ENCODE data around the gene CYP1B1. TPM values are rescaled to one million over a fixed set of nuclear protein-coding genes. Genes with fewer than 3 reads are reported as not detected.

The CYP1B1 gene
- total RNA-seq, 2 experiments from 2014 or later, result 3.3 to 4.3 TPM

DNA sequence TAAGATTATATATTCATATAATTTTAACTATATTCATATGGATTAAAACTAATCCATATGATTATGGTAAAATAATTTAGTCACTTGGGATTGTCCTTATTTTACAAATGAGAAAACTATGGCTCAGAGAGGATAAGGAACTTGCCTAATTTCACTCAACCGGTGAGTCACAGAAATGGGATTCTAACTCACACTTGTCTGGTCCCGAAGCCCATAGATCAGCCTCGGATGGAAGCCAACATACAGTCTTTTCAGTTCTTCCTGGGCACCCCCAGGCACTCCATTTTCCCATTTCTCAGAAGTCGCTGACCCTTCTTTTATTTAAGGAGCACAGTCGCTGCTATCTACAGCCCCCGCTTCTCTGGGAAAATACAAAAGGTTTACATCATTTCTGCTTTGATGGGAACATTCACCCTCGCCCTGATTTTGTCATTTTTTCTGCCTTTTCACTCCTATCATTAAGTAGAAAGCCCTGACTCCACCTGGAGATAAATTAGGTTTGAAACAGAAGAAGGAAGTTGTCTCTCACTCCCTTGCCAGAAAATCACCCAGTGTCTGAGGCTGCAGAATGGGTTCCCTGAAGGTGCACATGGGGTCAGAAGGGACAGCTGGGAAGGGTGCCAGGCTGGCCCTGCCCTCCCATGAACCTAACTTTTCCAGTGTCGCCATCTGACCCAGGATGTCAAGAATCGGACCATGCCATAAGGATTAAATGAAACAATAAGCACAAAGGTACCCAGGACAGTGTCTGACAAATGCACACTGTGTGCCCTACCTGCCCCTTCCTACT lies 36.6 kb downstream of the CYP1B1 start:
- intact Hi-C loops (cut with micrococcal nuclease), result loop anchor here (2.0 kb wide), 1 partner anchor 67 kb away; no protein-coding TSS in a partner anchor
- Mint-ChIP-seq H3K4me1 (ENCODE audit: low read depth) (peaks cover 29% of the 10 kb centered on the region), H3K4me3 (no peak overlapping the region), H3K27ac (no peak overlapping the region), H3K9me3 (no peaks in the 10 kb centered on the region), H3K27me3 (peaks cover 46% of the 10 kb centered on the region), H3K36me3 (no peaks in the 10 kb centered on the region)
- ChIA-PET CTCF (interaction anchor here (3.4 kb wide), 1 partner anchor 38 kb away, joined by 27 read pairs; the partner anchor contains the start of gene CYP1B1), POLR2A (no interaction called here)
- DNase-seq, result no peak

DNA sequence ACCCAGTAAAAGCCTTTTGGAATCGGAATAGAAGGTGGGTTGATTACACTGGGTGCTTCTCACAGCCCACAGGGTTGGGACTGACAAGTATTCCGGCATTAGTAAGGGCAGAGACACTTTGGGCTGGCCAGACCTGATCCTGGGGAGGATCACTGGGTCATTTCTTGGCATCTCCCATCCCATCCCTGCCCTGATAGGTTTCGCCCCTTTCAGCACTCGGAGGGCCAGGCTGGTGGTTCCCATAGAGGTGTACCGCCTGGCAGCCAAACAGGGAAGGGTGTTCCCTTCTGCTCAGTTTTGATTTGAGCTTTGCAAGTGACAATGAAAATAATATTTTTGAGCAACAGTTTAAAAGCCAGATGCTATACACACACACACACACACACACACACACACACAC lies 37.3 kb downstream of the CYP1B1 start:
- DNase-seq, result no peak
- no peaks in the 10 kb centered on the region for H3K9me3 Mint-ChIP-seq
- H3K4me1 Mint-ChIP-seq (ENCODE audit: low read depth), result peaks cover 29% of the 10 kb centered on the region
- H3K4me3 Mint-ChIP-seq, result peak overlapping the region; percentile 59
- no peaks in the 10 kb centered on the region for H3K36me3 Mint-ChIP-seq
- ChIA-PET CTCF (interaction anchor here (0.7 to 3.4 kb wide), 7 partner anchors 31 to 236 kb away, joined by 3 to 27 read pairs (median 4); partner anchors contain the start of gene CYP1B1), POLR2A (interaction anchor here (1.4 to 2.1 kb wide), 3 partner anchors 38 to 144 kb away, joined by 3 to 23 read pairs (median 3); partner anchors contain the start of gene CYP1B1)
- intact Hi-C loops (cut with micrococcal nuclease), result loop anchor here (2.0 kb wide), 1 partner anchor 68 kb away; no protein-coding TSS in a partner anchor
- H3K27ac Mint-ChIP-seq, result no peak overlapping the region
- peaks cover 46% of the 10 kb centered on the region for H3K27me3 Mint-ChIP-seq

DNA sequence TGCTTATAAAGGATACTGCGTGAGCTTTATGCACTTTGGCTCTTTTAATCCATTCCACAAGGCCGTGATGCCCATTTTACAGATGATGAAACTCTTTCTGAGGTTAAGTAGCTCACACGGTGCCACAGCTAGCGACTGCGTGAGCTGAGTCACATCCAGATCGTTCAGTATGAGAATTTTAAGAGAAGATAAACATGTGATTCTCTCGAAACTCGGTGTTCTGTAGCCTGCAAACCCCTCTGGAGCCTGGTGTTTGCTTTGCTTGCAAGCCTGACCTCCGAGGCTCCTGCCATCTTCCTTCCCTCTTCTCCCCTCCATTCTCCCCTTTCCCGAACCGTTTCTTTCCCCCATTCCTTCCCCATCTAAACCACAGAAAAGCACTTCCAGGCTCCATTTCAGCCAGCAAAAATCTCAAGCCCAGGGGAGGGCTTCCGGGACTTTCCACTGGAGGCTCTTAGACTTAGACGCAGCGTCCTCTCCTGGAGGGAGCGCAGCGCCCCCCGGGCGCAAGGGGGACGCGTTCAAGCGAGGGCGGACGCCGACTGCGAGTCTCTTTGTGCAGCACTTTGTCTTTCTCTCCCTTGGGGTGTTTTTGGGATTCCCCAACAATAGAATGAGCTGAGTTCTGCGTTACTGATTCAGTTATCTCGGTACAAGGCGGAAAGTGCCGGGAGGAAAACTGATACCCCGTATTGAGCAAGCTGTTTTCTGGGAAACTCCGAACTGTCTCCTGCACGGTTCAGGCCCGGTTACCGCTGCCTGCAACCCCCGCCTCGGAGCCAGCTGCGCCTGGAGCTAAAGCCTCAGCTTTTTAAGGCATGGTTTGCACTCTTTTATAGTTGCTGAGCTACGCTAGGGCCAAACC lies 38.0 kb downstream of the CYP1B1 start:
- Mint-ChIP-seq H3K4me3 (peak overlapping the region; percentile 59), H3K9me3 (no peaks in the 10 kb centered on the region), H3K27me3 (peaks cover 49% of the 10 kb centered on the region), H3K4me1 (ENCODE audit: low read depth) (peaks cover 29% of the 10 kb centered on the region), H3K36me3 (no peaks in the 10 kb centered on the region), H3K27ac (peak overlapping the region; percentile 80)
- POLR2A ChIA-PET, result interaction anchor here (1.3 to 2.1 kb wide), 4 partner anchors 10 to 143 kb away, joined by 3 to 23 read pairs (median 4); partner anchors contain the start of gene CYP1B1
- CTCF ChIA-PET, result interaction anchor here (0.7 to 3.4 kb wide), 9 partner anchors 31 to 237 kb away, joined by 3 to 27 read pairs (median 4); partner anchors contain the start of gene CYP1B1
- DNase-seq, result peak; percentile 70
- intact Hi-C loops (cut with micrococcal nuclease), result loop anchor here (2.0 kb wide), 2 partner anchors 39 to 69 kb away; partner anchors contain the start of gene CYP1B1

DNA sequence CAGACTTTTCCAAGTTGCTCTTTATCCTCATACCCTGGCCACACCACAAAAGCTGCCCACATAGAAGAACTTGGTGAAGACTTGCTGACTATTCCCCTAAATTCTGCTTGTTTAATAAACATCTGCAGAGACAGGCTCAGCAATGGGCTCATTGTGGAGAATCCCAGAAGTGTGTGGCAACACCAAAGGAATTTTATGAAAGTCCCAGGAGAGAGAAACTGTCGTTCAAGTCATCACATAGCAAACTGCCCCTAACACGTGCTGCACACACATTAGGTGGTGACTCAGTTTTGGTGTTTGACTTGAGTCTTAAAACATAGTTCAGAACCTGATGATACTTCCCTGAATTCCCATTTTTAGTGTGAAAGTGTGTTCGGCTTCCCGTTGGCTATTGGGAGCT lies 38.6 kb downstream of the CYP1B1 start:
- peaks cover 29% of the 10 kb centered on the region for H3K4me1 Mint-ChIP-seq (ENCODE audit: low read depth)
- ChIA-PET CTCF (interaction anchor here (0.7 to 3.4 kb wide), 5 partner anchors 40 to 237 kb away, joined by 3 to 27 read pairs (median 4); partner anchors contain the start of gene CYP1B1), POLR2A (interaction anchor here (1.3 to 2.1 kb wide), 4 partner anchors 9 to 143 kb away, joined by 3 to 23 read pairs (median 4); partner anchors contain the start of gene CYP1B1)
- peaks cover 50% of the 10 kb centered on the region for H3K27me3 Mint-ChIP-seq
- intact Hi-C loops (cut with micrococcal nuclease), result loop anchor here (2.0 kb wide), 1 partner anchor 39 kb away; the partner anchor contains the start of gene CYP1B1
- H3K4me3 Mint-ChIP-seq, result no peak overlapping the region
- H3K27ac Mint-ChIP-seq, result peak overlapping the region; percentile 80
- DNase-seq, result no peak
- H3K36me3 Mint-ChIP-seq, result no peaks in the 10 kb centered on the region
- H3K9me3 Mint-ChIP-seq, result no peaks in the 10 kb centered on the region

DNA sequence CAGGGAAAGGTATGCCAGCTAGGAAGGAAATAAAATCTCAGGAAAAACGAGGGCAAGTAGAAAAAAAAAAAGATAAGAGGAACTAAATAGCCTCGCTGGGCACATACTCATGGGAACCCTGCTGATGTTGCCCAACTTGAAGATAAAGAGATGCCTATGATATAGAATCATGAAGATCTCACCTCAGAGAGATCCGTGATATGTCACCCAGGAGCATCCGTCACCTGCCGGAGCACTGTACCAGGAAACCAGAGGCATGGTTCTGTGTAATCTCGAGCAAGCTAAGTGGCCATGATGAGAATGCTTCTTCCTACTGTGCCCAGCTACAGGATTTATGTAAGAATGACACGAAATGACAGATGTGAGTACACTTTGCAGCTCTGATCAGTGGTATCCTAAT lies 40.0 kb downstream of the CYP1B1 start:
- H3K4me1 Mint-ChIP-seq (ENCODE audit: low read depth), result peaks cover 29% of the 10 kb centered on the region
- H3K27ac Mint-ChIP-seq, result no peak overlapping the region
- H3K36me3 Mint-ChIP-seq, result no peaks in the 10 kb centered on the region
- no peak overlapping the region for H3K4me3 Mint-ChIP-seq
- H3K9me3 Mint-ChIP-seq, result no peaks in the 10 kb centered on the region
- H3K27me3 Mint-ChIP-seq, result peaks cover 52% of the 10 kb centered on the region
- DNase-seq, result no peak
- intact Hi-C loops (cut with micrococcal nuclease), result loop anchor here (2.0 kb wide), 1 partner anchor 41 kb away; the partner anchor contains the start of gene CYP1B1
- CTCF ChIA-PET, result interaction anchor here (3.4 kb wide), 1 partner anchor 41 kb away, joined by 27 read pairs; the partner anchor contains the start of gene CYP1B1
- POLR2A ChIA-PET, result no interaction called here

DNA sequence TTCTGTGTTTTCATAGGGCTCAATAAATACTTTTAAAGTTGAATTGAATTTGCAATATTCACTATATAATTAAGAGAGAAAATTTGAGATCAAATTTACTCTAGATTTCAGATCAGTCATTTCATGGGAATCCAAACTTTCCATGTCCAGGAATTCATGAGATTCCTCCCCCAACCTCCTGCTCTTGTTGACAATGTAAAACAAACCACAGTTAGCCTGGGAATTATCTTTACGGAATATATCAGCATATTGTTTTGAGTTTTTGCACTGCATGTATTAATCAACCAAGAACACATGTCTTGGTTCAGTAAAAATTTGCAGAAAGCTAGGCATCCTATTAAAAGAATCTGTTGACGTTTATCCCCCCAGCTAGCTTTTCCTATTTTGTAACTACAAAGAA lies 42.3 kb downstream of the CYP1B1 start:
- no peaks in the 10 kb centered on the region for H3K9me3 Mint-ChIP-seq
- intact Hi-C loops (cut with micrococcal nuclease), result no loop called here
- H3K27ac Mint-ChIP-seq, result no peak overlapping the region
- DNase-seq, result no peak
- H3K36me3 Mint-ChIP-seq, result no peaks in the 10 kb centered on the region
- POLR2A ChIA-PET, result no interaction called here
- peaks cover 43% of the 10 kb centered on the region for H3K27me3 Mint-ChIP-seq
- no peak overlapping the region for H3K4me3 Mint-ChIP-seq
- CTCF ChIA-PET, result no interaction called here
- H3K4me1 Mint-ChIP-seq (ENCODE audit: low read depth), result peaks cover 22% of the 10 kb centered on the region

DNA sequence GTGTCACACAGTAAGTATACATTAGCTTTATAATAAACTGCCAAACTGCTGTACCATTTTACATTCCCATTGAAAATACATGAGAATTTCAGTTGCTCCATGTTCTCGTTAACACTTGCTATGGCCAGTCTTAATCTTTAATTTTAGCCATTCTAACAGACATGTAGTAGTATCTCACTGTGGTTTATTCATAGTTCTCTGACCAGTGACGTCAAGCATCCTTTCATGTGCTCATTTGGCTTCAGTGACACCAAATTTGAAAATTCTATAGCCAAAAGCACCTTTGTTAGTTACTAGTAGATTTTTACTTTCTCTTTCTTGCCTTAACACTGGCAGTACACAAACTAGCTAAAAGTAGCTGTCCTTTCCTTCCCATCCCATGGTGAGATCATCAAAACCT lies 43.0 kb downstream of the CYP1B1 start:
- peaks cover 15% of the 10 kb centered on the region for H3K4me1 Mint-ChIP-seq (ENCODE audit: low read depth)
- no peak overlapping the region for H3K27ac Mint-ChIP-seq
- no peaks in the 10 kb centered on the region for H3K36me3 Mint-ChIP-seq
- CTCF ChIA-PET, result no interaction called here
- H3K9me3 Mint-ChIP-seq, result no peaks in the 10 kb centered on the region
- no peak for DNase-seq
- H3K4me3 Mint-ChIP-seq, result no peak overlapping the region
- intact Hi-C loops (cut with micrococcal nuclease), result no loop called here
- POLR2A ChIA-PET, result no interaction called here
- H3K27me3 Mint-ChIP-seq, result peaks cover 43% of the 10 kb centered on the region

DNA sequence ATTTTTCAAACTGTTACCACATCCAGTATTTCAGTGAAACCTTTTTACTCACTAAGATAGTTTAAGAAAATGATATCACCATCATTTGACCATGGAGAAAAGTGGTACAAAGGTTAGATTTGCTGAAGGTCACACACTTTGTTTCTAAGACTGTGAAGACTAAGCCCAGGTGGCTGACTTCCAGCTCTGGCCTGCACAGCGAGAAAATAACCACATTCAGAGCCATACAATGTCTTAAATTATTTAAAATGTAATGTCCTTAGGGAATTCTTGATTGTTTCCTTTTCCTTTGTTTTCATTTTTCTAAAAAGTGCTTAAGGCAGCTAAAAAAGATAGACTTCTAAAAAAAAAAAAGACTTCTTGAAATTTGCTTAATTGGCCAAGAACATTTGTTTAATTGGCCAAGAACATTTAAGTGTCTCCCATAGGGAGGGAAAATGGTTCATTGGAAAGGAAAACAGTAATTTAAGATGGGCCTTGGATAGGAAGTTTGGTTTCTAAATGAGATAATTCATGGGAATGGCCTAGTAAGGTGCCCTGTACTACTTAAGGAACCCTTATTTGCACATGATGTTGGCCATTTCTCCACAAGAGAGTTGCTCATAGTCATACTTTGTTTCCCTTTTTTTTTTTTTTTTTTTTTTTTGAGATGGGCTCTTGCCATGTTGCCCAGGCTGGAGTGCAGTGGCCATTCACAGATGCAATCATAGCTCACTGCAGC lies 45.2 kb downstream of the CYP1B1 start:
- no peak overlapping the region for H3K27ac Mint-ChIP-seq
- ChIA-PET CTCF (interaction anchor here (0.6 kb wide), 1 partner anchor 117 kb away, joined by 4 read pairs; no protein-coding TSS in a partner anchor), POLR2A (no interaction called here)
- H3K9me3 Mint-ChIP-seq, result no peaks in the 10 kb centered on the region
- H3K4me3 Mint-ChIP-seq, result no peak overlapping the region
- DNase-seq, result no peak
- H3K27me3 Mint-ChIP-seq, result peaks cover 24% of the 10 kb centered on the region
- H3K4me1 Mint-ChIP-seq (ENCODE audit: low read depth), result no peaks in the 10 kb centered on the region
- intact Hi-C loops (cut with micrococcal nuclease), result no loop called here
- no peaks in the 10 kb centered on the region for H3K36me3 Mint-ChIP-seq

DNA sequence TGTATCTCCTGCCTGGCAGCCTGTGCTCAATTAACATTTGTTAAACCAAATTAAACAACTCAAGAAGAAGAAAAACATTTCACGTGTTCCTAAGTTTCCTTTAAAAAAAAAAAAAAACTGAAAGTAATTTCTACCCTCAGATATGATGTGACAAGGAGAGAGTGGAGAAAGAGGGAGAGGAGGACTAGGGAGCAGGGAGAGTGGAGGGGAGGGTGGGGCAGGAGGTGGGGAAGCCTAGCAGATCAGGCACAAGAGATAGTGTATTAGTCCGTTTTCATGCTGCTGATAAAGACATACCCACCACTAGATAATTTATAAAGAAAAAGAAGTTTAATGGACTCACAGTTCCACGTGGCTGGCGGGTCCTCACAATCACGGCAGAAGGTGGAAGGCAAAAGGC lies 46.4 kb downstream of the CYP1B1 start:
- Mint-ChIP-seq H3K36me3 (no peaks in the 10 kb centered on the region), H3K4me3 (no peak overlapping the region), H3K9me3 (no peaks in the 10 kb centered on the region), H3K27me3 (peaks cover 21% of the 10 kb centered on the region), H3K27ac (no peak overlapping the region), H3K4me1 (ENCODE audit: low read depth) (no peaks in the 10 kb centered on the region)
- POLR2A ChIA-PET, result no interaction called here
- DNase-seq, result no peak
- CTCF ChIA-PET, result no interaction called here
- intact Hi-C loops (cut with micrococcal nuclease), result no loop called here

DNA sequence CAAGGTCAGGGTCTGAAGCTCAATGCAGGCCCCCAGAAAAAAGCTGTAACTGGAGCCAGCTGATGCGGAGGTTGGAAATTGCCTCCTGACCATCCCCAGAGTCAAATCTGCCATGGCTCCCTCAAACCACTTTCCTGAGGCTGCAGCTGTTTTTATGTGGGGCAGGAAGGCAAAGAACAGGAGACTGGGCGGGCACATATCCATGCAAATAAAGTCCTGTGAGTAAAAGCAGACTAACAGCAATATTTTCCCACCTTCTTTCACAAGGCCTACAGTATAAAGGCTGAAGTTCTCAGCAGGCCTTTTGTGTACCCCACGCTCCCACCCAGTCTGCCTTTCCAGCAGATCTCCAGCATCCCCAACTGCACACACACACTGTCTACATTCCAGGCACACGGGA lies 47.1 kb downstream of the CYP1B1 start:
- no peak overlapping the region for H3K27ac Mint-ChIP-seq
- CTCF ChIA-PET, result interaction anchor here (0.5 to 1.3 kb wide), 2 partner anchors 10 to 22 kb away, joined by 3 to 4 read pairs; no protein-coding TSS in a partner anchor
- no peaks in the 10 kb centered on the region for H3K4me1 Mint-ChIP-seq (ENCODE audit: low read depth)
- H3K27me3 Mint-ChIP-seq, result peaks cover 20% of the 10 kb centered on the region
- H3K4me3 Mint-ChIP-seq, result no peak overlapping the region
- no peaks in the 10 kb centered on the region for H3K36me3 Mint-ChIP-seq
- DNase-seq, result no peak
- POLR2A ChIA-PET, result no interaction called here
- H3K9me3 Mint-ChIP-seq, result no peaks in the 10 kb centered on the region
- intact Hi-C loops (cut with micrococcal nuclease), result no loop called here

DNA sequence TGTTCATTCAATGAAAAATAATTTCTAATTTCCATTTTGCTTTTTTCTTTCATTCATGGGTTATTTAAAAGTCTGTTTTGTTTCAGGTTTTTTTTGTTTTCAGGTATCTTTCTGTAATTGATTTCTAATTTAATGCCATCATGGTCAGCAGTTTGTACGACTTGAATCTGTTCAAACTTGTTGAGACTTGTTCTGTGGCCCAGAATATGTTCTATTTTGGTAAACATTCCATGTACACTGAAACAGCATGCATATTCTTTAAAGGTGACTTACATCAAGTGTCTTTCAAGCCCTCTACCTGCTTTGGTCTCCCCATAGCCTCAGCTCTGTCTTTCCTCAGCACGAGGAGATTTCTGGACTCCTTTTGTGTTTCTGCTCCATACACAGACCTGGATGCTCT lies 49.1 kb downstream of the CYP1B1 start:
- DNase-seq, result no peak
- H3K4me3 Mint-ChIP-seq, result no peak overlapping the region
- intact Hi-C loops (cut with micrococcal nuclease), result no loop called here
- POLR2A ChIA-PET, result no interaction called here
- H3K4me1 Mint-ChIP-seq (ENCODE audit: low read depth), result no peaks in the 10 kb centered on the region
- CTCF ChIA-PET, result no interaction called here
- peaks cover 13% of the 10 kb centered on the region for H3K27me3 Mint-ChIP-seq
- no peaks in the 10 kb centered on the region for H3K36me3 Mint-ChIP-seq
- H3K9me3 Mint-ChIP-seq, result no peaks in the 10 kb centered on the region
- H3K27ac Mint-ChIP-seq, result no peak overlapping the region

All from activated CD4-positive, alpha-beta memory T cell treated with anti-CD3 and anti-CD28 coated beads for 36 hours (primary cell).